SIG-M5 (cell line): ENCODE data around the gene SSC5D.
A peak's percentile ranks its signal among the peaks of the same experiment; 100 is the strongest.

Experiments
- DNase-seq: peaks from one replicate; lab custom pipeline; 2025; lab: John Stamatoyannopoulos, UW

The SSC5D gene

GRCh38 chr19:55473225-55474012, 14.8 kb upstream of the SSC5D start:
- no peak for DNase-seq

GRCh38 chr19:55474269-55475265, 13.7 kb upstream of the SSC5D start:
- no peak for DNase-seq

GRCh38 chr19:55476100-55476775, 12.0 kb upstream of the SSC5D start, which contains the start of gene ZNF628:
Gene ZNF628 (plus strand): TSS chr19:55476617. CDS start chr19:55479911, 3,294 bp downstream.
- DNase-seq: peak; percentile 61

- no peak for DNase-seq
These were observed 10.3 kb upstream of the SSC5D start for GRCh38 chr19:55477905-55478304.

GRCh38 chr19:55478364-55478763, 9.9 kb upstream of the SSC5D start:
- no peak for DNase-seq

- DNase-seq: no peak
These were observed 9.2 kb upstream of the SSC5D start for GRCh38 chr19:55479045-55479444.

GRCh38 chr19:55479451-55480230, 8.6 kb upstream of the SSC5D start:
- DNase-seq: no peak

- no peak for DNase-seq
These were observed 7.0 kb upstream of the SSC5D start for GRCh38 chr19:55481148-55481793.

- DNase-seq: no peak
These were observed 6.5 kb upstream of the SSC5D start for GRCh38 chr19:55481794-55482155.

- no peak for DNase-seq
These were observed 5.9 kb upstream of the SSC5D start for GRCh38 chr19:55482156-55482961.

- no peak for DNase-seq
These were observed 5.1 kb upstream of the SSC5D start for GRCh38 chr19:55482967-55483705.

- no peak for DNase-seq
These were observed 4.3 kb upstream of the SSC5D start for GRCh38 chr19:55483706-55484592.

GRCh38 chr19:55484593-55485438, 3.4 kb upstream of the SSC5D start, which contains the start of gene NAT14:
Gene NAT14 (plus strand): TSS chr19:55485188. CDS start chr19:55485709, 521 bp downstream.
- no peak for DNase-seq

- DNase-seq: no peak
These were observed 2.7 kb upstream of the SSC5D start for GRCh38 chr19:55485439-55486011.

GRCh38 chr19:55486043-55486970, 1.9 kb upstream of the SSC5D start:
- DNase-seq: no peak
